Activated naive CD8-positive, alpha-beta T cell treated with anti-CD3 and anti-CD28 coated beads, Interleukin-2, amount 50 U/mL, for 24 hours (primary cell): ENCODE data around the gene RNF144A.
"Not testable (repeated sequence)": the region's sequence is repeated elsewhere in the genome, so short reads cannot be mapped to it uniquely, and the experiment has no call there.

ENCODE experiments used
- ATAC-seq: fragments of 150-1000 bp; cut with Tn5 transposase; one replicate; pipeline ENCODE4 v1.10.0; 2021
- DNase-seq: peaks from one replicate; pipeline ENCODE4 v3.0.0; 2021
- H3K27ac Mint-ChIP-seq: one replicate; pipeline ENCODE4 v1.8.0; 2021; ENCODE audit warnings: mild to moderate bottlenecking, mixed read lengths
- H3K27me3 Mint-ChIP-seq: one replicate; pipeline ENCODE4 v1.8.0; 2021; ENCODE audit warnings: mixed read lengths
- H3K36me3 Mint-ChIP-seq: one replicate; pipeline ENCODE4 v1.8.0; 2021; ENCODE audit warnings: low read depth, mixed read lengths
- H3K4me1 Mint-ChIP-seq: one replicate; pipeline ENCODE4 v1.8.0; 2021; ENCODE audit warnings: mixed read lengths
- H3K4me3 Mint-ChIP-seq: one replicate; pipeline ENCODE4 v1.8.0; 2021; ENCODE audit warnings: mild to moderate bottlenecking, moderate library complexity, mixed read lengths
- H3K9me3 Mint-ChIP-seq: one replicate; pipeline ENCODE4 v1.8.0; 2021; ENCODE audit warnings: mixed read lengths

Gene RNF144A

GRCh38 chr2:6929196-6929819, 12.1 kb downstream of the RNF144A start:
- Mint-ChIP-seq H3K36me3 (peaks cover 30% of the 10 kb centered on the region), H3K27ac (peak overlapping the region; percentile 53), H3K27me3 (no peaks in the 10 kb centered on the region), H3K4me3 (no peak overlapping the region), H3K9me3 (peaks cover 5% of the 10 kb centered on the region), H3K4me1 (peaks cover 46% of the 10 kb centered on the region)
- DNase-seq (no peak), ATAC-seq (peak; percentile 80)

- no peaks in the 10 kb centered on the region for H3K27me3 Mint-ChIP-seq
- DNase-seq (no peak), ATAC-seq (no peak)
- H3K36me3 Mint-ChIP-seq = peaks cover 33% of the 10 kb centered on the region
- no peak overlapping the region for H3K27ac Mint-ChIP-seq
- H3K4me1 Mint-ChIP-seq = peaks cover 49% of the 10 kb centered on the region
- H3K4me3 Mint-ChIP-seq = no peak overlapping the region
- peaks cover 5% of the 10 kb centered on the region for H3K9me3 Mint-ChIP-seq
These were observed 13.9 kb downstream of the RNF144A start for GRCh38 chr2:6930923-6931647.

GRCh38 chr2:6931753-6932152, 14.5 kb downstream of the RNF144A start:
- H3K27ac Mint-ChIP-seq = no peak overlapping the region
- no peak overlapping the region for H3K4me3 Mint-ChIP-seq
- H3K27me3 Mint-ChIP-seq = no peaks in the 10 kb centered on the region
- DNase-seq (no peak), ATAC-seq (no peak)
- H3K4me1 Mint-ChIP-seq = peaks cover 54% of the 10 kb centered on the region
- peaks cover 28% of the 10 kb centered on the region for H3K36me3 Mint-ChIP-seq
- peaks cover 5% of the 10 kb centered on the region for H3K9me3 Mint-ChIP-seq

GRCh38 chr2:6932206-6932605, 15.0 kb downstream of the RNF144A start:
- peaks cover 25% of the 10 kb centered on the region for H3K36me3 Mint-ChIP-seq
- H3K27me3 Mint-ChIP-seq = no peaks in the 10 kb centered on the region
- ATAC-seq (no peak), DNase-seq (no peak)
- H3K9me3 Mint-ChIP-seq = peaks cover 5% of the 10 kb centered on the region
- no peak overlapping the region for H3K4me3 Mint-ChIP-seq
- H3K27ac Mint-ChIP-seq = no peak overlapping the region
- H3K4me1 Mint-ChIP-seq = peaks cover 54% of the 10 kb centered on the region

- Mint-ChIP-seq H3K36me3 (peaks cover 21% of the 10 kb centered on the region), H3K4me3 (no peak overlapping the region), H3K27me3 (no peaks in the 10 kb centered on the region), H3K9me3 (peaks cover 5% of the 10 kb centered on the region), H3K4me1 (peaks cover 56% of the 10 kb centered on the region), H3K27ac (no peak overlapping the region)
- no peak for ATAC-seq
- DNase-seq = no peak
These were observed 15.6 kb downstream of the RNF144A start for GRCh38 chr2:6932828-6933227.

GRCh38 chr2:6933911-6934310, 16.7 kb downstream of the RNF144A start:
- Mint-ChIP-seq H3K4me3 (no peak overlapping the region), H3K27me3 (no peaks in the 10 kb centered on the region), H3K9me3 (no peaks in the 10 kb centered on the region), H3K36me3 (peaks cover 12% of the 10 kb centered on the region), H3K27ac (no peak overlapping the region), H3K4me1 (peaks cover 50% of the 10 kb centered on the region)
- ATAC-seq (no peak), DNase-seq (no peak)

GRCh38 chr2:6934345-6934744, 17.1 kb downstream of the RNF144A start:
- no peak overlapping the region for H3K27ac Mint-ChIP-seq
- H3K27me3 Mint-ChIP-seq = no peaks in the 10 kb centered on the region
- DNase-seq = no peak
- no peak overlapping the region for H3K4me3 Mint-ChIP-seq
- no peaks in the 10 kb centered on the region for H3K9me3 Mint-ChIP-seq
- ATAC-seq = no peak
- peaks cover 10% of the 10 kb centered on the region for H3K36me3 Mint-ChIP-seq
- peaks cover 48% of the 10 kb centered on the region for H3K4me1 Mint-ChIP-seq

GRCh38 chr2:6934758-6935651, 17.8 kb downstream of the RNF144A start:
- Mint-ChIP-seq H3K4me3 (no peak overlapping the region), H3K4me1 (peaks cover 42% of the 10 kb centered on the region), H3K36me3 (peaks cover 8% of the 10 kb centered on the region), H3K9me3 (no peaks in the 10 kb centered on the region), H3K27ac (peak overlapping the region; percentile 1), H3K27me3 (no peaks in the 10 kb centered on the region)
- no peak for ATAC-seq
- DNase-seq = no peak

GRCh38 chr2:6935652-6936020, 18.4 kb downstream of the RNF144A start:
- DNase-seq, H3K36me3 Mint-ChIP-seq, H3K4me3 Mint-ChIP-seq, ATAC-seq, H3K9me3 Mint-ChIP-seq, H3K27me3 Mint-ChIP-seq, H3K27ac Mint-ChIP-seq: not testable (repeated sequence)
- H3K4me1 Mint-ChIP-seq = peaks cover 40% of the 10 kb centered on the region

- Mint-ChIP-seq H3K36me3 (peaks cover 7% of the 10 kb centered on the region), H3K27me3 (no peaks in the 10 kb centered on the region), H3K4me1 (peaks cover 37% of the 10 kb centered on the region), H3K27ac (no peak overlapping the region), H3K4me3 (no peak overlapping the region), H3K9me3 (no peaks in the 10 kb centered on the region)
- ATAC-seq (no peak), DNase-seq (no peak)
These were observed 19.9 kb downstream of the RNF144A start for GRCh38 chr2:6937157-6937556.

- Mint-ChIP-seq H3K27ac (no peak overlapping the region), H3K36me3 (peaks cover 10% of the 10 kb centered on the region), H3K4me3 (no peak overlapping the region), H3K9me3 (no peaks in the 10 kb centered on the region), H3K4me1 (peaks cover 37% of the 10 kb centered on the region), H3K27me3 (no peaks in the 10 kb centered on the region)
- ATAC-seq = no peak
- DNase-seq = no peak
These were observed 20.4 kb downstream of the RNF144A start for GRCh38 chr2:6937582-6937981.

- Mint-ChIP-seq H3K36me3 (peaks cover 20% of the 10 kb centered on the region), H3K4me3 (no peak overlapping the region), H3K4me1 (peaks cover 40% of the 10 kb centered on the region), H3K27me3 (no peaks in the 10 kb centered on the region), H3K27ac (no peak overlapping the region), H3K9me3 (no peaks in the 10 kb centered on the region)
- no peak for ATAC-seq
- DNase-seq = no peak
These were observed 21.9 kb downstream of the RNF144A start for GRCh38 chr2:6939071-6939470.

GRCh38 chr2:6940820-6941219, 23.6 kb downstream of the RNF144A start:
- peaks cover 28% of the 10 kb centered on the region for H3K36me3 Mint-ChIP-seq
- H3K27me3 Mint-ChIP-seq = no peaks in the 10 kb centered on the region
- no peak for DNase-seq
- ATAC-seq = no peak
- no peak overlapping the region for H3K27ac Mint-ChIP-seq
- peaks cover 42% of the 10 kb centered on the region for H3K4me1 Mint-ChIP-seq
- no peak overlapping the region for H3K4me3 Mint-ChIP-seq
- H3K9me3 Mint-ChIP-seq = no peaks in the 10 kb centered on the region

- H3K4me1 Mint-ChIP-seq = peaks cover 42% of the 10 kb centered on the region
- DNase-seq = no peak
- H3K27me3 Mint-ChIP-seq = no peaks in the 10 kb centered on the region
- peaks cover 28% of the 10 kb centered on the region for H3K36me3 Mint-ChIP-seq
- no peak overlapping the region for H3K27ac Mint-ChIP-seq
- no peak for ATAC-seq
- no peaks in the 10 kb centered on the region for H3K9me3 Mint-ChIP-seq
- no peak overlapping the region for H3K4me3 Mint-ChIP-seq
These were observed 24.3 kb downstream of the RNF144A start for GRCh38 chr2:6941299-6942046.
